Mesendoderm (in vitro differentiated cells): Measurements from ENCODE around the gene APOF. TPM values are rescaled to one million over a fixed set of nuclear protein-coding genes. Genes with fewer than 3 reads are reported as not detected.
"Not testable (repeated sequence)": the region's sequence is repeated elsewhere in the genome, so short reads cannot be mapped to it uniquely, and the experiment has no call there.

Experiments used
- DNase-seq: peaks from one replicate; pipeline ENCODE4 v3.0.0; 2013
- H2AK5ac ChIP-seq: 2 replicates; pipeline ENCODE4 v1.6.1; 2013; ENCODE audit warnings: low read length, inconsistent platforms
- H2BK120ac ChIP-seq: 2 replicates; pipeline ENCODE4 v1.6.1; 2013; ENCODE audit warnings: low read depth, mild to moderate bottlenecking, low read length, moderate library complexity, mixed read lengths
- H2BK15ac ChIP-seq: replicated peaks from 2 replicates; pipeline ENCODE4 v1.6.1; 2013; ENCODE audit warnings: low read depth, mild to moderate bottlenecking, moderate library complexity
- H2BK5ac ChIP-seq: 2 replicates; pipeline ENCODE4 v1.6.1; 2013; ENCODE audit warnings: low read length, inconsistent platforms
- H3K18ac ChIP-seq: 2 replicates; pipeline ENCODE4 v1.6.1; 2013; ENCODE audit warnings: mild to moderate bottlenecking, low read length, mixed read lengths
- H3K23ac ChIP-seq: one replicate; pipeline ENCODE4 v1.6.1; 2013; ENCODE audit warnings: low read length
- H3K27ac ChIP-seq: 2 replicates; pipeline ENCODE4 v1.5.1; 2013; ENCODE audit warnings: low read depth, mild to moderate bottlenecking, inconsistent platforms, low read length, moderate library complexity
- H3K27me3 ChIP-seq: 2 replicates; pipeline ENCODE4 v1.6.1; 2013; ENCODE audit warnings: low read length, control low read depth, mild to moderate bottlenecking, inconsistent platforms; ENCODE audit not compliant: insufficient read depth, poor library complexity
- H3K36me3 ChIP-seq: 2 replicates; pipeline ENCODE4 v1.6.1; 2013; ENCODE audit warnings: low read length, inconsistent platforms; ENCODE audit not compliant: control insufficient read depth, insufficient read depth
- H3K4ac ChIP-seq: one replicate; pipeline ENCODE4 v1.6.1; 2013; ENCODE audit warnings: low read depth, mild to moderate bottlenecking, low read length, moderate library complexity
- H3K4me1 ChIP-seq: 2 replicates; pipeline ENCODE4 v1.6.1; 2013; ENCODE audit warnings: low read depth, low read length, inconsistent platforms; ENCODE audit not compliant: control insufficient read depth
- H3K4me2 ChIP-seq: 2 replicates; pipeline ENCODE4 v1.6.1; 2013; ENCODE audit warnings: low read length
- H3K4me3 ChIP-seq: 2 replicates; pipeline ENCODE4 v1.5.1; 2013; ENCODE audit warnings: mild to moderate bottlenecking, low read length
- H3K56ac ChIP-seq: one replicate; pipeline ENCODE4 v1.6.1; 2013; ENCODE audit warnings: low read length
- H3K79me1 ChIP-seq: 2 replicates; pipeline ENCODE4 v1.6.1; 2013; ENCODE audit warnings: low read length, inconsistent platforms
- H3K79me2 ChIP-seq: 2 replicates; pipeline ENCODE4 v1.6.1; 2013; ENCODE audit warnings: mild to moderate bottlenecking, low read length; ENCODE audit not compliant: control insufficient read depth, insufficient read depth
- H3K9ac ChIP-seq: 2 replicates; pipeline ENCODE4 v1.6.1; 2013; ENCODE audit warnings: low read length, inconsistent platforms
- H4K5ac ChIP-seq: one replicate; pipeline ENCODE4 v1.6.1; 2013; ENCODE audit warnings: low read length
- H4K8ac ChIP-seq: one replicate; pipeline ENCODE4 v1.6.1; 2013; ENCODE audit warnings: low read depth, mild to moderate bottlenecking, control low read depth, low read length, moderate library complexity
- WGBS: extraction: QIAGEN DNeasy Blood & Tissue Kit; methylation state at CpG from one replicate; pipeline ENCODE4 v1.1.7; 2013; ENCODE audit warnings: low lambda C conversion rate, missing lambda C conversion rate; ENCODE audit not compliant: insufficient coverage; ENCODE audit errors: extremely low coverage; 5-methylcytosine and 5-hydroxymethylcytosine counted together
- polyA plus RNA-seq, 2 experiments: library from polyadenylated mRNA; stranded (reverse); fragments of 200-250 nt; gene quantifications; one replicate each; pipeline ENCODE4 v1.2.3, GENCODE V29; 2013

The APOF gene
- not detected for polyA plus RNA-seq (2013, experiment 1 of 2)
- not detected for polyA plus RNA-seq (2013, experiment 2 of 2)

DNA sequence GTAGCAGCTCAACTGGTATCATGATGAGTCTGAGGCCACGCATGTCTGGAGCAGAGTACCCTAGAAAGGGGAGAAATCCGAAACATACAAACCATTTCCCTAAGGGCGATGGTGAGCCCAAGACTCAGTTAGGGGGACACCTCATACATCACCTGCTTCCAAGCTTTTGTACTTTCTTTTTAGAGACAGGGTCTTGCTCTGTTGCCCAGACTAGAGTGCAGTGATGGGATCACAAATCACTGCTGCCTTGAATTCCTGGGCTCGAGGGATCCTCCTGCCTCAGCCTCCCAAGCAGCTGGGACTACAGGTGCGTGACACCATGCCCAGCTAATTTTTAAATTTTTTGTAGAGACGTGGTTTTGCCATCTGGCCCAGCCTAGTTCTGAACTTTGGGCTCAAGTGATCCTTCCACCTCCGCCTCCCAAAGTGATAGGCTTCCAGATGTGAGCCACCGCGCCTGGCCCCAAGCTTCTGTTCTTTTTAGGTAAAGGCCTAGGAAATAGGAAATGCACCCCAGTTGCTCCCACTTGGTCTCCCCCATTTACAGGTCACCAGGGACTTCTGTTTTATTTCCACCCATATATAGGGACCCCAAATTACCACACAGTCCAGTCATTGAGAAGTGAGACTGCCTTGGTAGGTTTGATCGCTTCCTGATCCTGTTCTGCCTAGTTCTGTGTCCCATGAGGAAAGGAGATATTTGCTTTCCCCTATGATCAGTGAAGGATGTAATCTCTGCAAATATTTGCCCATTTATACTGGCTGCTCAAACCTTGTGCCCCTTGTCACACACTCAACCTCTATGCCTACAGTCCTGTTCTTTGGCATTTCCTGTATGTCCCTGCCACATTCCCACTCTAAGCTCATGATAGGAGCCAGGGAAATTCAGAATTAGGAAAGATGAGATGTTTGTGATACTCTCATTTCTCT is at the start of gene APOF:
APOF (minus strand) TSS at position 728 of the 930 bp plus-strand sequence; CDS start at position 616, 112 bp downstream.
- H2BK120ac ChIP-seq, result no peak within 1 kb of the TSS
- no peak within 1 kb of the TSS for H3K27ac ChIP-seq
- H4K5ac ChIP-seq, result no peak within 1 kb of the TSS
- no peak for DNase-seq
- H3K4me1 ChIP-seq, result peaks cover 2% of the 10 kb centered on the region
- no peak within 1 kb of the TSS for H3K4ac ChIP-seq
- H3K27me3 ChIP-seq, result no peaks in the 10 kb centered on the region
- no peak within 1 kb of the TSS for H3K18ac ChIP-seq
- H2AK5ac ChIP-seq, result no peak within 1 kb of the TSS
- no peak within 1 kb of the TSS for H3K23ac ChIP-seq
- no peak within 1 kb of the TSS for H2BK5ac ChIP-seq
- H3K4me2 ChIP-seq, result no peak within 1 kb of the TSS
- no peak within 1 kb of the TSS for H3K4me3 ChIP-seq
- H2BK15ac ChIP-seq, result no peak within 1 kb of the TSS
- no peak within 1 kb of the TSS for H3K56ac ChIP-seq
- H3K9ac ChIP-seq, result no peak within 1 kb of the TSS
- peaks cover 3% of the 10 kb centered on the region for H3K79me1 ChIP-seq
- WGBS, result no CpG with 5 or more reads among the region's 10 CpGs
- H4K8ac ChIP-seq, result no peak within 1 kb of the TSS
- no peaks in the 10 kb centered on the region for H3K36me3 ChIP-seq
- no peaks in the 10 kb centered on the region for H3K79me2 ChIP-seq

DNA sequence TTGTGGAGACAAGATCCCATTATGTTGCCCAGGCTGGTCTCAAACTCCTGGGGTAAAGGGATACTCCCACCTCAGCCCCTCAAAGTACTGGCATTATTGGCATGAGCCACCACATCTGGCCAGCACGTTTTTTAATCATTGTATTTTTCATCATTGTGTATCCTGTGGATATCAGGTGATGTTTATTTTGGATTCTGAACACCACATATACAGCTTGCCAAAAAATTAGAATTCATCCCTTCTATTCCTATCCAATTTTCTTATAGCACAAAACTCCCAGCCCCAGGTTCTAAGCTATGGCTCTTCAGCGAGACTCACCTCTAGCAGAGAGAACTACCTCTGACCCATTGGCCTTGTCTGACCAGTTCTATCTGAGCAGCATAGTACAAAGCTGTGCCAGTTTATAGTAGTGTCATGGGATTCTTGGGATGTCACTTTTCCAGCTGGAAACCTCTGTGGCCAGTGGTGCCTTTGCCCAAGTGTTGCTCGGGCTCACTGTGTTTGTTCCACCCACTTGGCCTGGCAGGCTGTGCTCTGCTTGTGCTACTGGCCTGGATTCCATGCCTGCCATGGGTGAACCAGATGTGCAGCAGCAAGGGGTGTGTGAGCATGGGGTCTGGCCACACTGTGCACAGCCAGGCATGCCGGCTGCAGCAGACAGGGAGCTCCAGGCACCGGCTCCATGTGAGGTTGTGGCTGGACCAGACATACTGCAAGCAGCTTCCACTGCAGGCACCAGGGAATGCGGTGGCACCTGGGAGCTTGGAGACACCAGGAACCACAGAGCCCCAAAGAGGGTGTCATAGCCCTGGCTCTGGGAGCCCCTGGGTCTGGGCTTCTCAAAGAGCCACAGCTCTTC is 49.4 kb upstream of the APOF start:
- no peak overlapping the region for H2BK5ac ChIP-seq
- H3K27ac ChIP-seq, result no peak overlapping the region
- H3K23ac ChIP-seq, result no peak overlapping the region
- H3K27me3 ChIP-seq, result no peaks in the 10 kb centered on the region
- H3K4ac ChIP-seq, result no peak overlapping the region
- no peak for DNase-seq
- no peaks in the 10 kb centered on the region for H3K79me2 ChIP-seq
- H3K4me2 ChIP-seq, result no peak overlapping the region
- peaks cover 2% of the 10 kb centered on the region for H3K36me3 ChIP-seq
- H3K18ac ChIP-seq, result no peak overlapping the region
- no peak overlapping the region for H2BK120ac ChIP-seq
- H3K9ac ChIP-seq, result no peak overlapping the region
- no CpG with 5 or more reads among the region's 6 CpGs for WGBS
- no peak overlapping the region for H4K8ac ChIP-seq
- no peak overlapping the region for H3K56ac ChIP-seq
- no peak overlapping the region for H3K4me3 ChIP-seq
- H3K4me1 ChIP-seq, result no peaks in the 10 kb centered on the region
- no peak overlapping the region for H4K5ac ChIP-seq
- no peaks in the 10 kb centered on the region for H3K79me1 ChIP-seq
- no peak overlapping the region for H2AK5ac ChIP-seq
- H2BK15ac ChIP-seq, result no peak overlapping the region

DNA sequence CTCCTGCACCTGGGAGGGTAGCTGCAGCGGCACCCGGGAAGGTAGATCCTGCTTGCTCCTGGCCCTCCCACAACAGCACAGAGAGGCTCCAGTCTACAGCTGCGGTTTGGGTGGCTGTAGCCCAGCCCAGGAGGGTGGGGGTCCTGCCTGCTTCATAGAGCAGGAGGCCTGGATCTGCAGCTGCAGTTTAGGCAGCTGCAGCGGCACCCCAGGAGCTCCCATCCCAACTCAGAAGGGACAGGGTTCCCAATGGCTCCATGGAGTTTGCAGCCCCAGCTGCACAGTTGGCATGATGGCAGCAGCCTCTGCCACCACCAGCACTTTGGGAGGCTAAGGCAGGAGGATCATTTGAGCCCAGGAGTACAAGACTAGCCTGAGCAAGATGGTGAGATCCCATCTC is 48.1 kb upstream of the APOF start:
- Histone ChIP-seq H3K27ac (no peak overlapping the region), H3K79me1 (no peaks in the 10 kb centered on the region), H3K23ac (no peak overlapping the region), H3K4ac (no peak overlapping the region), H2BK5ac (no peak overlapping the region), H4K5ac (no peak overlapping the region), H3K4me1 (no peaks in the 10 kb centered on the region), H3K9ac (no peak overlapping the region), H4K8ac (no peak overlapping the region), H3K4me2 (no peak overlapping the region), H3K36me3 (no peaks in the 10 kb centered on the region), H3K27me3 (no peaks in the 10 kb centered on the region), H3K4me3 (no peak overlapping the region), H3K56ac (no peak overlapping the region), H2BK120ac (no peak overlapping the region), H2BK15ac (no peak overlapping the region), H2AK5ac (no peak overlapping the region), H3K18ac (no peak overlapping the region), H3K79me2 (no peaks in the 10 kb centered on the region)
- no CpG with 5 or more reads among the region's 4 CpGs for WGBS
- DNase-seq, result no peak

DNA sequence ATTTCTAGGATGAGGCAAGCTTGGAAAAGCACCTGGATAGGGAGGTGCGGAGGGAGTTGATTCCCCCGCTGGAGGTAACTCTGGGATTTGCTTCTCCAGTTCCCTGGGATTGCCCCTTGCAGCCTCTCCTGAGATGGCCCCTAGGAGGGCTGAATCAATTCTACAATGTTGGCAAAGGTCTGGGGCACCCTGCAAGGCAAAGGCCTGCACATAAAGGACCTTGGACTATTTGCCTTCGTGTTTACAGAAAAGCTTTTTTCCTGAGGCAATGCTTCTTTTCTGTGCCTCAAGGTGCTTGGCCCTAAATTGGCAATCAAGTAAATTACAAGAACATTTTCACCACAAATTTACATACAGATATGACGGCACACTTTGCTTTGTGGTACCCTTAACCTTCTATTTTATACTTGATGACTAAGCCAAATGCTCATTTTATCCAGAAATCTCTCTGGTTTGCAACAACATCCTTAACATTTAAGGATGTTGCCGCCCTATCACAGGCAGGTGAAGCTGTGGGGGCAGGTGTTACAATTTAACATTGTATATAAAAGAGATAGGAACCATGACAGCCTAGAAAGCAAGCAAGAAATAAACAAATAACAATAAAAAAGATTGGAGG is 46.3 kb upstream of the APOF start:
- H3K79me1 ChIP-seq, result no peaks in the 10 kb centered on the region
- no peak overlapping the region for H4K5ac ChIP-seq
- H3K27me3 ChIP-seq, result no peaks in the 10 kb centered on the region
- no peak overlapping the region for H3K4me3 ChIP-seq
- no peak overlapping the region for H3K4me2 ChIP-seq
- H3K4ac ChIP-seq, result no peak overlapping the region
- H3K56ac ChIP-seq, result no peak overlapping the region
- H3K27ac ChIP-seq, result no peak overlapping the region
- no peaks in the 10 kb centered on the region for H3K36me3 ChIP-seq
- H2BK15ac ChIP-seq, result no peak overlapping the region
- no peak overlapping the region for H4K8ac ChIP-seq
- WGBS, result no CpG with 5 or more reads among the region's 5 CpGs
- no peak overlapping the region for H2BK120ac ChIP-seq
- H3K9ac ChIP-seq, result no peak overlapping the region
- no peak overlapping the region for H3K23ac ChIP-seq
- no peak overlapping the region for H3K18ac ChIP-seq
- H2BK5ac ChIP-seq, result no peak overlapping the region
- H2AK5ac ChIP-seq, result no peak overlapping the region
- H3K4me1 ChIP-seq, result no peaks in the 10 kb centered on the region
- DNase-seq, result no peak
- no peaks in the 10 kb centered on the region for H3K79me2 ChIP-seq

DNA sequence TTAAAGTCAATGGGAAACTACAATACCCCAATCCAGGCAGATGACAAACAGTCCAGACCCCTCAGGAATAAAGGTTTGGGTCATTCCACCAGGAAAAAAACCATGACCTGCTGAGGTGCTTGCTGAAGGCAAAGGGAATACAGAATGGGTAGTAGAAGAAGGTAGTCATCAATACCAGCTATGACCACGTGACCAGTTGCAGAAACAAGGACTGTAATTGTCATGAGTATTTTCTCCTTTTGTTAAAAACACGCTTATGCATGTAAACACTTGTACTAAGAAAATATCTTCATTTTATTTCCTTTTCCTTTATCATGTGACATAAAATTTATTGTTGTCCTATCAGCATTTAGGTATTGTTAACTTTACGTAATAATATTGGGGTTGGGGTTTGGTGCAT is 41.6 kb upstream of the APOF start:
- H3K4ac ChIP-seq, H2AK5ac ChIP-seq: not testable (repeated sequence)

More for the DNA sequence above, 41.6 kb upstream of the APOF start:
- H3K18ac ChIP-seq, H3K27ac ChIP-seq, H3K27me3 ChIP-seq, H4K5ac ChIP-seq, H3K4me1 ChIP-seq, H3K4me2 ChIP-seq, H3K23ac ChIP-seq, DNase-seq, H3K79me1 ChIP-seq, H3K4me3 ChIP-seq, H3K9ac ChIP-seq, H2BK5ac ChIP-seq, H2BK120ac ChIP-seq, H3K56ac ChIP-seq, H3K36me3 ChIP-seq, H4K8ac ChIP-seq, H2BK15ac ChIP-seq, H3K79me2 ChIP-seq: not testable (repeated sequence)
- WGBS, result no CpG with 5 or more reads among the region's 3 CpGs
